ENCODE measurements around the gene ZNF397.

Gene ZNF397

GRCh38 chr18:35291166-35291565 is 50.3 kb downstream of the ZNF397 start:
- no peak for TF ChIP-seq CTCF (IDR thresholded peaks at IDR 0.05; ENCODE audit: control extremely low read depth, extremely low read depth, low read depth, missing control alignments)
- ChIA-PET POLR2A (no interaction called here), CTCF (interaction anchor here (1.6 to 1.8 kb wide), 2 partner anchors 12 to 45 kb away, joined by 4 read pairs; no protein-coding TSS in a partner anchor)
- DNase-seq (ENCODE audit: extremely low spot score) = no peak

- ChIA-PET CTCF (interaction anchor here (1.6 kb wide), 1 partner anchor 13 kb away, joined by 3 read pairs; no protein-coding TSS in a partner anchor), POLR2A (no interaction called here)
- no peak for TF ChIP-seq CTCF (IDR thresholded peaks at IDR 0.05; ENCODE audit: control extremely low read depth, extremely low read depth, low read depth, missing control alignments)
- DNase-seq (ENCODE audit: extremely low spot score) = no peak
Measured at GRCh38 chr18:35296060-35296459, 55.2 kb downstream of the ZNF397 start.

- POLR2A ChIA-PET = no interaction called here
- no peak for TF ChIP-seq CTCF (IDR thresholded peaks at IDR 0.05; ENCODE audit: control extremely low read depth, extremely low read depth, low read depth, missing control alignments)
- DNase-seq (ENCODE audit: extremely low spot score) = no peak
- CTCF ChIA-PET = interaction anchor here (1.3 kb wide), 1 partner anchor 18 kb away, joined by 3 read pairs; no protein-coding TSS in a partner anchor
Measured at GRCh38 chr18:35303610-35304009, 62.8 kb downstream of the ZNF397 start.

- ChIA-PET CTCF (interaction anchor here (0.7 to 1.3 kb wide), 3 partner anchors 8 to 63 kb away, joined by 3 read pairs; no protein-coding TSS in a partner anchor), POLR2A (no interaction called here)
- TF ChIP-seq CTCF (IDR thresholded peaks at IDR 0.05; ENCODE audit: control extremely low read depth, extremely low read depth, low read depth, missing control alignments) = no peak
- DNase-seq (ENCODE audit: extremely low spot score) = no peak
Measured at GRCh38 chr18:35306588-35307250, 65.9 kb downstream of the ZNF397 start.
